HG03460 (cell line): ENCODE measurements around the gene AHNAK2.
A peak's percentile ranks its signal among the peaks of the same experiment; 100 is the strongest.

Experiments
- ATAC-seq: cut with Tn5 transposase; IDR thresholded peaks from one replicate; pipeline ENCODE4 v1.9.1; 2021; ENCODE audit not compliant: unreplicated experiment

AHNAK2 gene

GRCh38 chr14:104986487-104987164 lies 8.5 kb upstream of the AHNAK2 start:
- ATAC-seq, result no peak

GRCh38 chr14:104985675-104986486 lies 7.7 kb upstream of the AHNAK2 start, which contains the start of gene CLBA1:
Gene CLBA1, plus strand, starts transcription at chr14:104985788. Its CDS starts 644 bp downstream, at chr14:104986432.
- peak; percentile 92 for ATAC-seq

DNA sequence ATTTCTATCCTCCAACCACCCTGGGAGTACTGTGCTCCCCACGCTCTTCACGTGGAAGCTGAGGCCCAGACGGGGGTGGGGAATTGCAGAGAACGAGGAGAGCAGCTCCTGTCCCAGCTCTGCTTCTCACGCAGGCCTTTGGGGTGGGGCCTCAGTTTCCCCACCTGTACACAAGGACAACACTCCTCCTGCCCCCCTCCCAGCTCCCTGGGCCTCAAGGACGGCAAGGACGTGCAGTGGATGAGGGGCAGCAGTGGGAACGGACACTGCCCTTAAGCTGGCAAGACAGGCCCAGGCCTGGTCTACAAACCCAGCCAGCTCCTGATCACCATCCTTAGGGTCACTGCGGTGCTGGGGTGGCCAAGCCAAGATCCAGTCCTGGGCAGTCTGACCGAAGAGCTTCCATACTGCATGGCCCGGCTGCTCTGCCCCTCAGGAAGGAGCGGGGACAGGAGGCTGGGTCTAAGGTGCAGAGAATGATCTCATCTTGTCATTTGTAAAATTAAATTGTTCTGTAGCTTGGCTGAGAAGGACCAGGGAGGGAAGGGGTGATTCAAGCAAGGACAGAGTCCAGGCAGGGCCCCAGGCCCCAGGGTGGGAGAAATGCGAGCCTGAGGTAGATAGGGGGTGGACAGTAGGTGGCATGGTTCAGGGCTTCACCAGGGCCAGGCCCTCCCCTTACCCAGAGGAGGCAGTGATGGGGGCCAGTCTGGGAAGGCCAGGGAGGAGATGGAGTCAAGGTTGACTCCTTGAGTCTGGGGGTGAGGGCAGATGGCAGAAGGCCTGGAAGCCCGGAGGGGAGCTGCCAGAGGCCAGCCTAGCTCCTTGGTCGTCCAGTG lies 6.1 kb upstream of the AHNAK2 start:
- no peak for ATAC-seq

DNA sequence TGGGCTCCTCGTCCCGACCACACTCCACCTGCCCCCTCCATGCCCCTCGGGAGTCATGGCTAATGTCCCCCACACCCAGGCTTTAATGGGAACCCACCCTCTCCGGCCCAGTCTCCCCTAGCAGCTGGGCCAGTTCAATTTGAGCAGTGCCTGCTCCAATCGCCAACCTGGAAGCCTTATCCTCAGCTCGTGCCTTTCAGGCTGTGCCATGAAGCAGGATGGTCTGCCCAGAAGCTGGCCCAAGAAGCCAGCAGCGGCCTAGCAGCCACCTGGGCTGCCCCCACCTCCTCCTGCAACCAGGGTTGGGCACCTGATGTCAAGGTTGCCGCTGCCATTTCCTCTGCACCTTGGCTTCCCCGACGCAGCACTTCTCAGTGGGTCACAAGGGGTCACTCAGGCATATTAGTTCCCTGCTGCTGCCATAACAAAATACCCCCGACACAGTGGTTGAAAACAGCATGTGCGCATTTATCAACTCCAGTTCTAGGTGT lies 5.1 kb upstream of the AHNAK2 start:
- no peak for ATAC-seq

DNA sequence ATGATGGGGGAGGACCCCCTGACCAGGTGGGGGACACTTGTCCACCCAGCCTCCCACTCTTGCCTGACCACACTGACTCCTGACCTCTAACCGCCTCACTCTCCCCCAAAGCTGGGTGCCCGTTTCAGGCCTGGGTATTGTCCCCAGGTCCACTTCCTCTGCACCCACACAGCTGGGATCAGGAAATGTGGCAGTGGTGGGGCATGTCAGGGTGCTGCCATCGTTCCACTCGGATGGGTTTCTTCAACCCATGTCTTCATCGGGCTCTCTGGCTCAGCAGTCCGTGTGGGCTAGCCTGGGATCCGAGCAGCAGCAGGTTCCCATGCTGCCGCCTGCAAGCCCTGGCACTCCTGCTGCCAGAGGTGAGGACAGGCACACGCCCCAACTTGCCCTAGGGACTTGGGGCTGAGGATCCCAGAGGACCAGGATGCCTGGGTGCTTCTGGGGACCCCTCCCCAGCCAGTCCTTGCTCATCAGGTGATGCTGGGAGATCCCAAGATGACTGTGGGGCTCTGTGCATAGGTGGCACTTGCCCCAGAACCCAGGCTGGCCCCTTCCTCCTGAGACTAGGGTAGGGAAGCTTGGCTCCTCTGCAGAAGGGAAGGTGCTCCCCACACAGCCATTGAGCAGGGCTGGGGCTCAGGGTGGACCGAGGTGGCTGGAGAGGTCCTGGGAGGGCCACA lies 4.5 kb upstream of the AHNAK2 start:
- no peak for ATAC-seq

DNA sequence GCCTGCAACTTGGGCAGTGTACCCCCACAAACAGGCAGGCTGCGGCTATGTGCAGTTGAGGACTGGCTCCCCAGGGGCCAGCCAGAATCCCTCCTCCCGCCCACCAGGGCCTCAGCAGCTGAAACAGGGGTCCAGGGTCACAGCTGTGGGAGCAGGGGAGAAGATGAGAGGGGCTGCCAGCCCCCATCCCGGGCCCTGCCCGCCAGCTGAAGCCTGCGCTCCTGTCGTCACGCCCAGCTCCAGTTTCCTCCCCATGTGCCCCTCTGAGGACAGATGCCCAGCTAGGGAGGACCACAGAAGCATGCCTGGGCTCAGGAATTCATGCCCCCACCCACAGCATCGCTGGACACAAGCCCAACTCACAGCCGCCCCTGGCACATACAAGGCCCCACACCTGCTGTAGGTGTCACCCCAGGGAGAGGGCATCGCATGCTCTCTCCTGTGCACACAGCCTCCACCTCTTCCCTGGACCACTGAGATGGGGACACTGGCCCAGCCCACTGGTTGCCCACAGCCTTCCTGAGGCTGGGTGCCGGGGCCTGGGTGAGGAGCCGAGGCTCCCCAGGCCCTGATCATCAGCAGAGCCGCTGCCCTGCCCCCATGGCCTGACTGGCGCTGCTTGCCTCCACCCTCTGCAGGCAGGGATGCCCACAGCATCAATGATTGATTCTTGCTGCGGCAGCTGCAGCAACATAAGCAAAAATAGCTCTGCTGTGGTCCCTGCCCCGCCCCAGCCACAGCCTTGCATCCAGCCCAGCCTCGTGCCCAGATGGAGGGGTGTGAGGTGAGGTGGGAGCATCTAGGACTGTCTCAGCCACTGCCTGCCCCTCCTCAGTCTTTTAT lies 3.7 kb upstream of the AHNAK2 start:
- no peak for ATAC-seq

DNA sequence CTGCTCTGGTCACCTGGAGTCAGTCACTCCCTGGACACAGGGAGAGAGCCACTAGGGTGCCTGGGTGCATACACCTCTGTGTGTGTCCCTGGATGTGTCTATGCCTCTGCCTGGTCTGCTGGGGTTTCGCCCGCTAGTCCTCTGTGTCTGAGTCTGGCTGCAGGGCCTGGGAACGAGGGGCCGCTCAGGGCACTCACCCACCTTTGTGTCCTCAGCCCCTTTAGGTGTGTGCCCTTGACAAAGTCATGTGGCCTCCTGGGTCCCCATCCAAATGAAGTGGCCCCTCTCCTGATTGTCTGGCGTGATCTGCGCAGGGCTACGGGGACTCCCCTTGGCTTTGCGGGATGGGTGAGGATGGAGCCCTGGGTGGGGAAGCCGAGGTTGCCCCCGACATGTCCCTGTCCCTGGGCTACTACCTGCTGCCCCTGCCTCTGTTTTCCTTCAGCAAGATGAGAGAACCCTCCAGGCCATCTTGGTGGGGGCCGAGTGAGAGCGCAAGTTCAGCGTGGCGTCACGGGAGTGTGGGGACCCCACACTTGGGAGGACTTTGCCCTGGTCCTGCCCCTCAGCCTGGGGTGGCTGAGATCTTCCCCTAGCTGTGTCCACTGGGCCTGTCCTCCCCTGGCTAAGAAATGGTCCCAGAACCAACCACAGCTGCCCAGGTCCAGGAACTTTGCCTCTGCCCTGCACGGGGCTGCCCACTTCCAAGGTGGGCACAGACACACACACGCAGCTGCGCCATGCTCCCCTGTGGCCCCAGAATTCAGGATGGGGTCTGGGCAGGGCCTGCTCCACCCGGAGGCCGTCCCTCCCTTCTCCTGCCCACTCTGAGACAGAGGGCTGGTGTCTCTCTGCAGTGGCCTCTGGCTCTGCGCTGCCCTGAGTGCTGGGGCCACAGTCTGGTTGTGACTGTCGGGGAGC lies 2.7 kb upstream of the AHNAK2 start:
- no peak for ATAC-seq

DNA sequence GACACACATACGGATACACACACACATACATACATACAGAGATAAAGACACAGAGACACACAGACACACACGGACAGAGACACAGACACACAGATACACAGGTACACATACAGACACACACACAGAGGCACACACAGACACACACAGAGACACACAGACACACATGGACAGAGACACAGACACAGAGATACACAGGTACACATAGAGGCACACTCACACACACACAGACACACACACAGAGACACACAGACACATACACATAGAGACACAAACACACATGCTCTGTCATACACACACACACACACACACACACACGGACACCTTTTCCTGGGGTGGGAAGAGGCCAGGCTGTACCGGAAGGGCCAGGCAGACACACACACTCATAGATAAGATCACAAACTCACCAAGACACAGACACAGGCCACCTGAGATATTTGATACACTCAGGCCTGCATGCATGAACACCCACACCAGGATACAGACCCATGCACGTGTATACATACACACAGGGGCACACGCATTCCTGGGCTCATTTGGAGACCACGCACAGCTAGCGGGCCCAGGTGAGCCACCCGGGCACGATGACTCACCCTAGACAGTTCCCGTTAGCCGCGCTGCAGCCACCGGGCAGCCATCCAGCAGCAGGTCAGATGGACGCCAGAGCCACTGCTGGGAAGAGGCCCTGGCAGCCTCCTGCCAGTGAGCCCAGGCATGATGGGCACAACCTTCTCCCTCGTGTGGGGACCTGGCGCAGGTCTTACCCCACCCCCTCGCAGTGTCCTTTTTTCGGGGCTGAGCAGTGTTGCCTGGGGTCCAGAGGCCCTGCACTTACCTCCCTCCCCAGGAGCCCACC lies 1.8 kb upstream of the AHNAK2 start:
- ATAC-seq, result no peak

GRCh38 chr14:104978746-104979691 lies 845 bp upstream of the AHNAK2 start:
- no peak for ATAC-seq

- ATAC-seq, result no peak
These were observed 1.0 kb downstream of the AHNAK2 start for GRCh38 chr14:104977008-104977680.

GRCh38 chr14:104976198-104977007 lies 1.8 kb downstream of the AHNAK2 start:
- ATAC-seq, result no peak

GRCh38 chr14:104975481-104976197 lies 2.5 kb downstream of the AHNAK2 start:
- no peak for ATAC-seq

- no peak for ATAC-seq
These were observed 3.3 kb downstream of the AHNAK2 start for GRCh38 chr14:104974665-104975390.

- no peak for ATAC-seq
These were observed 4.0 kb downstream of the AHNAK2 start for GRCh38 chr14:104974146-104974541.
